GM04504 (cell line): ENCODE data around the gene CYB5RL.
A peak's percentile ranks its signal among the peaks of the same experiment; 100 is the strongest.
"Not testable (repeated sequence)": the region's sequence is repeated elsewhere in the genome, so short reads cannot be mapped to it uniquely, and the experiment has no call there.

Experiments
- DNase-seq: peaks from one replicate; pipeline ENCODE4 v3.0.0-alpha.2; 2012; ENCODE audit warnings: low read depth

CYB5RL gene

GRCh38 chr1:54186056-54186455 lies 13.8 kb downstream of the CYB5RL start:
- DNase-seq, result no peak

- no peak for DNase-seq
Observed at GRCh38 chr1:54180701-54181360, 19.0 kb downstream of the CYB5RL start.

GRCh38 chr1:54178296-54179070 lies 21.3 kb downstream of the CYB5RL start:
- no peak for DNase-seq

- no peak for DNase-seq
Observed at GRCh38 chr1:54177726-54178125, 22.1 kb downstream of the CYB5RL start.

- DNase-seq, result no peak
Observed at GRCh38 chr1:54176621-54177327, 23.1 kb downstream of the CYB5RL start.

- no peak for DNase-seq
Observed at GRCh38 chr1:54174106-54174505, 25.7 kb downstream of the CYB5RL start.

- no peak for DNase-seq
Observed at GRCh38 chr1:54173681-54174080, 26.1 kb downstream of the CYB5RL start.

- DNase-seq, result no peak
Observed at GRCh38 chr1:54172614-54173599, 26.9 kb downstream of the CYB5RL start.

GRCh38 chr1:54171606-54172005 lies 28.2 kb downstream of the CYB5RL start:
- no peak for DNase-seq

- no peak for DNase-seq
Observed at GRCh38 chr1:54171016-54171415, 28.8 kb downstream of the CYB5RL start.

GRCh38 chr1:54169068-54169467 lies 30.8 kb downstream of the CYB5RL start:
- no peak for DNase-seq

- no peak for DNase-seq
Observed at GRCh38 chr1:54168206-54168965, 31.4 kb downstream of the CYB5RL start.

GRCh38 chr1:54167422-54168139 lies 32.2 kb downstream of the CYB5RL start:
- peak; percentile 15 for DNase-seq

- DNase-seq, result not testable (repeated sequence)
Observed at GRCh38 chr1:54166357-54166756, 33.5 kb downstream of the CYB5RL start.

- no peak for DNase-seq
Observed at GRCh38 chr1:54165146-54165545, 34.7 kb downstream of the CYB5RL start.

GRCh38 chr1:54163573-54163972 lies 36.3 kb downstream of the CYB5RL start:
- DNase-seq, result no peak

GRCh38 chr1:54163051-54163450 lies 36.8 kb downstream of the CYB5RL start:
- DNase-seq, result no peak

- DNase-seq, result no peak
Observed at GRCh38 chr1:54161495-54162168, 38.2 kb downstream of the CYB5RL start.

GRCh38 chr1:54160351-54160750 lies 39.5 kb downstream of the CYB5RL start:
- DNase-seq, result no peak
